HG02759 (cell line): ENCODE results near the gene PID1.
"Not testable (repeated sequence)": the region's sequence is repeated elsewhere in the genome, so short reads cannot be mapped to it uniquely, and the experiment has no call there.

Source experiments
- ATAC-seq: cut with Tn5 transposase; IDR thresholded peaks from one replicate; pipeline ENCODE4 v1.9.1; 2021; ENCODE audit warnings: mild to moderate bottlenecking, moderate library complexity; ENCODE audit not compliant: unreplicated experiment

PID1 gene

GRCh38 chr2:229220254-229220653 lies 50.8 kb downstream of the PID1 start:
- ATAC-seq = no peak

GRCh38 chr2:229218329-229218921 lies 52.7 kb downstream of the PID1 start:
- no peak for ATAC-seq

DNA sequence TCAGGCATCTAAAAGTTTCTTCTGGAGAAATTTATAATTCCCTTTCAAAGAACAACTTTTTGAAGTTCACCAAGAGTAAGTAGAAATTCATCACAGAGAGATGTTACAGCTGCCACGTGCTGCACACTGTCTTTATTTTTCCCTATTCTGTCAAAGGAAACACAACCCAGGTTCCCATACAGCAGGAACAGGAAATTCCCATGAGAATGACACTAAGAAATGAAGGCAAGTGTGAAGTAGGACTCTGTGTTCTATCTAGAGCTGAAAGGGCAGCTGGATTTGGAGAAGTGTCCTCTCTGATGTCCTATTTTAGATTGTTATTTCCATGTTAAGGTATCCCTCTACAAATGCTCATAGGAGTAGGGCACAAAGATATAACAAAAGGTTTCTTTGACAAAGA lies 58.8 kb downstream of the PID1 start:
- ATAC-seq = no peak

DNA sequence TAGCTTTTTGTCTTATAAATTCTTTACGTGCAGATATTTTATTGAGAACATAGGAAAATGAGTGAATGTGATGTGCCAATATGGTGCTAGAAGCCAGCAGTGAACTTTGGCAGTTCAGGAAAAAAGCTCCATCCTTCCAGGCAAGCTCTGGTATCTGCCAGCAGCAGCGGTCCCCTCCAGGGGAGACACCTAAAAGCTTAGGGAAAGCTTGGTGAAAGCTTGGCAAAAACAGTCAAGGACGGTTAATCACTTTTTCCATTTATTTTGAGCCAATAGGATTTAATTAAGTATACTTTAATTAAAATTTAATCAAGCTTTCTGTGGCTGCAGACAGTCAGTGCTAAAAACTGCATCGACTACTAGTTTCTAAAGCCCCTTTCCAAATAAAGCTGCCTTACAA lies 60.4 kb downstream of the PID1 start:
- no peak for ATAC-seq

DNA sequence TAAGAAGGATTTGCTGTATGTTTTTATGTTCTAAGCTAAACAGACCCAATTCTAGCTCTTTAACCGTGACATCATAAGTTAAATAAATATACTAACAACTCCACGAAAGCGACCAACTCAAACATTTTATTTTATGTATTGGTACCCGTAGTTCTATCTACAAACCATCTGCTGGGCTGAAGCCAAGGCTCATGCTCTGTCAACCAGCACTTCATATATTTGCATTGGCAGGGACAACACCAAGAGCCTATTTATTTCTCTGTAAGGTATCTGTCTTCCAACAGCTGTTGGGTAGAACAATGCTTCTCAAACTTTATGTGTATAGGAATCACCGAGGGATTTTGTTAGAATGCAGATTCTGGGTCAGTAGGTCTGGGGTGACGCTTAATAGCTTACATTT lies 64.5 kb downstream of the PID1 start:
- ATAC-seq = no peak

DNA sequence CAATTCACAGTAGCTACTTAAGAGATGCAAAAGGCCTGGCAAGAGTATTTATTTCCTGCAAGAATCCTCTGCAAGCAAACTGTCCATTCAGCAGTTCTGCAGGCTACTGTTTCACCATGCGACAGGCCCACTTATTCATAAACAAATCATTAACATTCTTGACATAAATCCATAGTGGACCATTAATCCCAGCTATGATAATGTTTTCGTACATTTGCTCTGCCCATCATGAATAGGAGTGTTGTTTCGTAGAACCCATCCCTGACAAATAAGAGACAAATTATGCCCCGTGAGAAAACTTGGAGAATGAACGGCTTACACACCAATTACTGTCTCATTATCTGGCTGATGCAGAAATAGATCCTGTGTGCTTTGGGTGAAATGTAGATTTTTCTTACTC lies 65.4 kb downstream of the PID1 start:
- ATAC-seq = no peak

- no peak for ATAC-seq
Measured at GRCh38 chr2:229202646-229203045, 68.4 kb downstream of the PID1 start.

GRCh38 chr2:229201521-229201920 lies 69.6 kb downstream of the PID1 start:
- no peak for ATAC-seq

- ATAC-seq = no peak
Measured at GRCh38 chr2:229199267-229199666, 71.8 kb downstream of the PID1 start.

DNA sequence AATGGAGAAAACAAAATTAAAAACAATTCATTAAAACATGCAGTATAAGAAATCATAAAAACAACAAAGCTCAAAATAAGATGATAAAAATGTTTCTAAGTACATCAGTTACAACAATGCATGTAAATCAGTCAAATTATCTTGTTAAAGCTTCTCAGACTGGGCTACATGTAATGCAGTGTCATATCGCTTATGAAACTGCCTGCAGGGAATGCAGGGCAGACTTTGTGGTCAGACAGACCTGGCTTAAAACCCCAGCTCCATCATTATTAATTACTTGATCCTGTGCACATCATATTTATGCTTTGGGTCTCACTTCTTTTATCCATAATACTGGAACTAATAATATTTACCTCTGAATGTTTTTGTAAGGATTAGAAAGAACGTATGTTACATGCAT lies 74.6 kb downstream of the PID1 start:
- no peak for ATAC-seq

GRCh38 chr2:229195346-229195947 lies 75.6 kb downstream of the PID1 start:
- ATAC-seq = no peak

GRCh38 chr2:229193281-229193680 lies 77.8 kb downstream of the PID1 start:
- ATAC-seq = no peak

GRCh38 chr2:229191413-229191812 lies 79.7 kb downstream of the PID1 start:
- no peak for ATAC-seq

- not testable (repeated sequence) for ATAC-seq
Measured at GRCh38 chr2:229187123-229187522, 84.0 kb downstream of the PID1 start.

GRCh38 chr2:229181641-229182040 lies 89.4 kb downstream of the PID1 start:
- no peak for ATAC-seq

- no peak for ATAC-seq
Measured at GRCh38 chr2:229180658-229181057, 90.4 kb downstream of the PID1 start.

DNA sequence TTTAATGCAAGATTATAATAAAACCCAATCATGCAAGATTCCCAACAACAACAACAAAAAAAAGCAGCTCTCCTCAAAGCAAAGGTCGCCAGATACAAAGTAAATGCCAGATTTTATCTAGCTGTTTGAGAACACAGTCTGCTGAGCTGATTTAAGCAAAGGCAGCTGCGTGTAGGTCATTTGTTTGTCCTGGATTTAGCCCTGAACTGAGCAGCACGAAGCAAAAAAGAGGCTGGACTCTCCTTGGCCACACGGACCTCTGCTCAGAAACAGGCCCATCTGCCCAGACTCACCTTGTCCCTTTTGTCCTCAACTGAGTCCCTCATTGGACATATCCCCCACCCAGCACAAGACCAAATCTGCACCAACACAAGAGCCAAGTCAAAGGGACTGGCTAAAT lies 91.5 kb downstream of the PID1 start:
- ATAC-seq = no peak

DNA sequence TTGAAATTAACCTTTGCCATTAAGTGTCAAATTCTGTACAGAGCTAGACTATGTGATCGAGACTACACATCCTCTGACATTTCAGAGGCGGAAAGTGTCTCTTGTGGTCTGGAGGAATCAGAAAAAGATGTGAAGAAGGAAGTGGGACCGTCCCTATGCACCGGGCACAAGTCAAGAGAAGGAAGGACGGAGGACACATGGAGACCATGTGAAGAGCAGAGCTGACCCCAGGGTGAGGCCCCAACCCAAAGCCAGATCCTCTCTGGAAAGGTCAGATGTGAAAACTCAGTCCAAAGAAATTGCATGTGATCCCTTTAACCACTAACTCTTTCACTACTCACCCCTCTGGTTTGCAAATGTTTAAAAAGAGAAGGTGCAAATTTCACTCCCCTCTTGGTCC lies 92.4 kb downstream of the PID1 start:
- no peak for ATAC-seq

GRCh38 chr2:229178117-229178516 lies 93.0 kb downstream of the PID1 start:
- ATAC-seq = no peak

- ATAC-seq = no peak
Measured at GRCh38 chr2:229176136-229176535, 95.0 kb downstream of the PID1 start.

- ATAC-seq = no peak
Measured at GRCh38 chr2:229175497-229175863, 95.6 kb downstream of the PID1 start.

GRCh38 chr2:229174794-229175496 lies 96.1 kb downstream of the PID1 start:
- ATAC-seq = no peak
